Vagina (tissue), 2 donors: Measurements from ENCODE around the gene GALNT4. TPM values are rescaled to one million over a fixed set of nuclear protein-coding genes. Genes with fewer than 3 reads are reported as not detected.

ENCODE experiments used
- DNase-seq, 2 donors: peaks; one replicate each; pipeline ENCODE4 v3.0.0-alpha.2; 2017; ENCODE audit errors: extremely low spot score in 2 of 2
- H3K27ac ChIP-seq: fragments of 200-600 bp; sonication (generic); one replicate; pipeline ENCODE4 v1.5.1; 2019
- H3K27me3 ChIP-seq: fragments of 200-600 bp; sonication (generic); one replicate; pipeline ENCODE4 v1.5.1; 2019
- H3K36me3 ChIP-seq, 2 donors: fragments of 200-600 bp; sonication (generic); one replicate each; pipeline ENCODE4 v1.5.1; 2017 to 2019
- H3K4me1 ChIP-seq: fragments of 200-600 bp; sonication (generic); one replicate; pipeline ENCODE4 v1.5.1; 2019
- H3K4me3 ChIP-seq, 2 donors: fragments of 200-600 bp; sonication (generic); 1 replicate in 1 of 2; 2 replicates in 1 of 2; pipeline ENCODE4 v1.5.1; 2016 to 2019
- H3K9me3 ChIP-seq: fragments of 200-600 bp; sonication (generic); one replicate; pipeline ENCODE4 v1.5.1; 2019
- CTCF ChIP-seq, 3 experiments: fragments of 450-650 bp in 2 of 3; fragments of 200-600 bp in 1 of 3; sonication (generic) in 1 of 3; IDR thresholded peaks; one replicate each; pipeline ENCODE4 v1.5.1; 2017 to 2019; ENCODE audit warnings: antibody characterized with exemption in 3 of 3, mild to moderate bottlenecking in 2 of 3, moderate library complexity in 2 of 3
- POLR2A ChIP-seq, 2 donors: fragments of 450-650 bp; IDR thresholded peaks; one replicate each; pipeline ENCODE4 v1.6.1; 2017; ENCODE audit warnings: antibody characterized with exemption in 2 of 2, mild to moderate bottlenecking in 2 of 2, moderate library complexity in 2 of 2
- POLR2AphosphoS5 ChIP-seq, 2 donors: sonication (generic); formaldehyde crosslinking; IDR thresholded peaks; one replicate each; pipeline ENCODE4 v1.9.0; 2017; ENCODE audit warnings: antibody characterized with exemption in 2 of 2, mild to moderate bottlenecking in 2 of 2, low read depth in 1 of 2; ENCODE audit not compliant: insufficient read depth in 1 of 2
- intact Hi-C: fragments of 100-400 bp; cut with DNase I; formaldehyde crosslinking; loops from one replicate; pipeline ENCODE4 v1.15.1; 2023
- total RNA-seq: library from RNA; depleted of rRNA; stranded (reverse); fragments of >200 nt; gene quantifications from one replicate; pipeline ENCODE4 v1.2.3, GENCODE V29; 2016

The GALNT4 gene
- total RNA-seq, 1 donor from 2014 or later: 0.49 TPM

DNA sequence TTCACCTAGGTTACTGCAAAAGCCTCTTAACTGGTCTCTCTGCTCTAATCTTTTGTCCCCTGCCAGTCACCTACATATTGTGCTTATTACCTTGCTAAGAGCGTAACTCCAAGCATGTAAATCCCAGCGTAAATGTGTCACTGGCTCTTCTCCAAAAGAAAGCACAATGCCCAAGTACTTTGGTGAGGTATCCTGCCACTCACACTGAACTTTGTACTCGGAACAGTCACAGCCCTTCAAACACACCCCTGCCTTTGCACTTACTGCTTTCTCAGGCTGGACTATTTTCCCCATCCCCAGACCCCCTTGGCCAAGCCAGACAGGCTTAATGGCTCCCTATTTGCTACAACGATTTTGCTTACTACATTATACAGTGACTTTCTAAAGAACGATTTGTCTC, 31.7 kb downstream of the GALNT4 start:
- DNase-seq: no peak
- Histone ChIP-seq H3K9me3 (no peaks in the 10 kb centered on the region), H3K4me1 (no peaks in the 10 kb centered on the region), H3K36me3 (peaks cover 0 to 9% of the 10 kb centered on the region in 2 donors), H3K4me3 (no peak overlapping the region), H3K27ac (no peak overlapping the region), H3K27me3 (no peaks in the 10 kb centered on the region)
- intact Hi-C loops: no loop called here
- TF ChIP-seq CTCF (IDR thresholded peaks at IDR 0.05) (no peak), POLR2AphosphoS5 (IDR thresholded peaks at IDR 0.05; ENCODE audit: insufficient read depth in 1 of 2, low read depth in 1 of 2) (no peak), POLR2A (IDR thresholded peaks at IDR 0.05) (no peak)

- DNase-seq: no peak
- intact Hi-C loops: no loop called here
- Histone ChIP-seq H3K27me3 (no peaks in the 10 kb centered on the region), H3K27ac (no peak overlapping the region), H3K4me3 (no peak overlapping the region), H3K9me3 (no peaks in the 10 kb centered on the region), H3K36me3 (peaks cover 0 to 9% of the 10 kb centered on the region in 2 donors), H3K4me1 (no peaks in the 10 kb centered on the region)
- TF ChIP-seq POLR2A (IDR thresholded peaks at IDR 0.05) (no peak), CTCF (IDR thresholded peaks at IDR 0.05) (no peak), POLR2AphosphoS5 (IDR thresholded peaks at IDR 0.05; ENCODE audit: insufficient read depth in 1 of 2, low read depth in 1 of 2) (no peak)
Measured at GRCh38 chr12:89490922-89491321, 33.7 kb downstream of the GALNT4 start.

DNA sequence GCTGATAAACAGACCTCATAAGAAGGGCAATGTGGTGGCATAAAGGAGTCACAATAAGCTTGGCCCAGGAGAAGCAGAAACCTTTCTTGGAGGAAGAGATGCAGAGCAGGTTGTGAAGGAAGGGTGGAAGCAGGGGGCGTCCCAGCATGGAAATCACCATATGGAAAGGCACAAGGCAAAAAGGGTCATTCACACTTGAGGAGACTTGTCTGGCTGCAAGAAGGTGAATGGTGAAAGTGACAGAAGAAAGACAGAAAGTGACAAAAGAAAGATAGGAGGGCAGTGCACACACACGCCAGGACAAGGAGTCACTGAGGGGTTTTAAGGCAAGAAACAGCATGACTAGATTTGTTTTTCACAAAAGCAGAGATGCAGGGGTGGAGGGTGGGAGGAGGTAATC, 38.3 kb downstream of the GALNT4 start:
- no peak for DNase-seq
- H3K27ac ChIP-seq: no peak overlapping the region
- H3K36me3 ChIP-seq: peaks cover 0 to 9% of the 10 kb centered on the region in 2 donors
- intact Hi-C loops: no loop called here
- no peak overlapping the region for H3K4me3 ChIP-seq
- no peaks in the 10 kb centered on the region for H3K4me1 ChIP-seq
- no peaks in the 10 kb centered on the region for H3K9me3 ChIP-seq
- TF ChIP-seq POLR2A (IDR thresholded peaks at IDR 0.05) (no peak), CTCF (IDR thresholded peaks at IDR 0.05) (no peak), POLR2AphosphoS5 (IDR thresholded peaks at IDR 0.05; ENCODE audit: insufficient read depth in 1 of 2, low read depth in 1 of 2) (no peak)
- no peaks in the 10 kb centered on the region for H3K27me3 ChIP-seq

GRCh38 chr12:89484470-89484869, 40.1 kb downstream of the GALNT4 start:
- Histone ChIP-seq H3K27ac (no peak overlapping the region), H3K9me3 (no peaks in the 10 kb centered on the region), H3K4me3 (no peak overlapping the region), H3K36me3 (peaks cover 0 to 3% of the 10 kb centered on the region in 2 donors), H3K27me3 (no peaks in the 10 kb centered on the region), H3K4me1 (no peaks in the 10 kb centered on the region)
- DNase-seq: no peak
- intact Hi-C loops: no loop called here
- TF ChIP-seq CTCF (IDR thresholded peaks at IDR 0.05) (no peak), POLR2AphosphoS5 (IDR thresholded peaks at IDR 0.05; ENCODE audit: insufficient read depth in 1 of 2, low read depth in 1 of 2) (no peak), POLR2A (IDR thresholded peaks at IDR 0.05) (no peak)

DNA sequence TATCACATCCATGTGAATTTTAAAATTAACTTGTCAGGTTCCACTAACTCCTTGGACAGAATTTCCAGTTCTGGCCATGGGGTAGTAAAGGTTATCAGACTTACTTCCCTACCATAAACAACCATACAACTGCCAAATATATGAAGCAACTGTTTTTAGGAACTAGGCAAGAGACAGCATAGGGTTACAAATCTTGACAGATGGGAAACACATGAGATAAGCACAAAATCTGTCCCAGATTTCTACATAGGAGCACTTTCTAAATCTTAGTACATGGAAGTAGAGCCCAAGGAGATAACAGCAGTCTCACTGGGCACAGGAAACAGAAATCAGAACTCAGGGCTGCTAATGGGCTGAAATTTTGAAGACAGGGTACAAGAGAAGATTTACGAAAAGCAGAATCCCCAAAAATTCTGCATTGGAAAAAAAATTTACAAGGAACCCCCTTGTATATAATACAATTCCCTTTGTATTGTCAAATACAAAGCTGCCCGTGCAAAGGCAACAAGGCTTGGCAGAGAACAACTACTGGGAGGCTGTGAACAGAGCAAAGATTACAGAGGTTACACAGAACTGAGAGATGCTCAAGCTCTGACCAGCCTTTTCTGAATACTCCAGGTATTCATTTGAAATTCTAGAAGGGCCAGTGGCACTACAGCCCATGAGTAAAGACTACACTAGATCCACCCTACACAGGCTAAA, 43.2 kb downstream of the GALNT4 start:
- H3K9me3 ChIP-seq: no peaks in the 10 kb centered on the region
- H3K36me3 ChIP-seq: no peaks in the 10 kb centered on the region
- intact Hi-C loops: no loop called here
- H3K27me3 ChIP-seq: no peaks in the 10 kb centered on the region
- no peak for DNase-seq
- no peak for TF ChIP-seq POLR2A (IDR thresholded peaks at IDR 0.05)
- TF ChIP-seq CTCF (IDR thresholded peaks at IDR 0.05): no peak
- no peaks in the 10 kb centered on the region for H3K4me1 ChIP-seq
- H3K27ac ChIP-seq: no peak overlapping the region
- no peak overlapping the region for H3K4me3 ChIP-seq
